ENCODE measurements around the gene PPP2R1B. TPM values are rescaled to one million over a fixed set of nuclear protein-coding genes. Genes with fewer than 3 reads are reported as not detected.

PPP2R1B gene
- polyA plus RNA-seq, 3 donors from 2014 or later, result 12.0 to 20.3 (median 13.4) TPM

DNA sequence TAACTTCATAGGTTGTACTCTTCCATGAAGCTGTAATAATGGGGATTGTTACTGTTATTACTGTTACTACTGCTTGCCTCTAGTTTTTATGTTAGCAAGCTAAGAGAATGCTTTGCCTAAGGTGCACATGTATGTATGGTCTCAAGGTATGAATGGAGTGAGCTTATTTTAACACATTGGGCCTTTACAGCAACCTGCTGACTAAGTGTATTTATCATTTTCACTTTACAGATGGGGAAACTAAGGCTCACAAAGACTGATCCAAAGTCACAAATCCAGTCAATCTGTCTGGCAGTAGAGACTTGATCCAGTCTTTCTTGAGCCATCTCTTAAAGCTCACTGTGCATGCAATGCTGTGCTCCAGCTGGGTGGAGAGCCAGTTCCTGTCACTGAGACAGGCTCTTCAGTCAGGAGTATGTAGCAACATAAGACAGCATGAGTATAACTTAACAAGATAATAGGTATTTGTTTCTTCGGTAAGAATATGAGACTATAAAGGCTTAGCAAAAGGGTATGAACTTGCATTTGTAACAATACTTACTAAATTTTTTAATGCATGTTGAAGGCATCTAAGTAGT is 66.5 kb downstream of the PPP2R1B start:
- peaks cover 4 to 14% (median 7%) of the 10 kb centered on the region in 3 donors for H3K36me3 Mint-ChIP-seq
- peaks cover 14 to 15% of the 10 kb centered on the region in 2 donors for H3K4me1 Mint-ChIP-seq
- H3K4me3 Mint-ChIP-seq, result no peak overlapping the region
- H3K27me3 Mint-ChIP-seq (ENCODE audit: low read depth in 3 of 3), result no peaks in the 10 kb centered on the region
- H3K27ac Mint-ChIP-seq, result no peak overlapping the region
- no peak for DNase-seq
- H3K9me3 Mint-ChIP-seq, result no peaks in the 10 kb centered on the region

DNA sequence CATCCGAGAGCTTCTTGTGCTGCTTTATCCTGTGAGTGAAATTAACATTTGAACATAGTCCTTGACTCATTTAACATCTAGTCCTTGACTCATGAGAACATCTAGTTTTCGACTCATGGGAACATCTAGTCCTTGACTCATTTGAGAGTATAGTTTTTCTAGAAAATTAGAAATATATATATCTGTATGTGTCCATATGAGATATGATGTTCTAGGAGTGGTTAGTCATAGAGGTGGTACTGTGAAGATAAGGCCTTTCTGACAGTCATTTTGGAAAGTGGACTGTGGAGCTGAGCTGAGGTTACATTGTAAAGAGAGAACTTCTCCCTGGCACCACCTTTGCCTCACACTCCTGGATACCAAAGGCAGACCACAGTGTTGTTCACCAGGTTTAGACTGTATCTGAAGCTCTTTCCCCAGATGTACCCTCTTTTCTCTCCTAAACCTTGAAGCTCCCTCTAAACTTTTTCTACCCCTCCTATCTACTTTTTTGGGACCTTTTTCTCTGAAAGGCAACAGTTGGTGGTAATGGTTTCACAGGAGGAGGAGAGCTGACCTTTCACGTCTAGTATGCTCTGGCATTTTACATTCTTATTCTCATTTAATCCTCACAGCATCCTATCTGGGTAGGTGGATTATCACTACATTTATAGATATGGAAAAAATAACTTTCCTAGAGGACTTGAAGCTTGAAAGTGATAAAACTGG is 67.2 kb downstream of the PPP2R1B start:
- Mint-ChIP-seq H3K4me1 (peaks cover 14 to 15% of the 10 kb centered on the region in 2 donors), H3K27ac (no peak overlapping the region), H3K27me3 (ENCODE audit: low read depth in 3 of 3) (no peaks in the 10 kb centered on the region), H3K9me3 (no peaks in the 10 kb centered on the region), H3K36me3 (peaks cover 4 to 14% (median 10%) of the 10 kb centered on the region in 3 donors), H3K4me3 (no peak overlapping the region)
- DNase-seq, result no peak

DNA sequence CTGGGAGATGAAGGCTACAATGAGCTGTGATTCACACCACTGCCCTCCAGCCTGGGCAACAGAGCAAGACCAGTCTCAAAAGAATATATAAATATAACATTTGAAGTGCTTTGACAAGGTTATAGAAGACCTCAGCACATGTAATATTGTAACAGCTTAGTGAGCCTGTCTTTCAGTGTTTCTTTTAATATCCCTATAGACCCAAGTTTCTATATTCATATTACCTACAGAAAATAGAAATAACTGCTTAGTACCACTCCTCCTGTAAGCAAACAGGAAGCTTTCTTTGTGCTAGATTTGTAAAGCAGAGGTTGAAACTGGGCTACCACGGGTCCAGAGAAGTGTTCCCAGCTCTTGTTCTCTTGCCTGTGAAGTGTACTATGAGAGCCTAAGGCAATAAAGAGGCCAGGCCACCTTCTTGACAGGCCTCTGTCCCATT is 68.2 kb downstream of the PPP2R1B start:
- DNase-seq, result no peak
- Mint-ChIP-seq H3K4me3 (no peak overlapping the region), H3K9me3 (no peaks in the 10 kb centered on the region), H3K4me1 (peaks cover 14 to 15% of the 10 kb centered on the region in 2 donors), H3K27ac (no peak overlapping the region), H3K27me3 (ENCODE audit: low read depth in 3 of 3) (no peaks in the 10 kb centered on the region), H3K36me3 (peaks cover 0 to 9% (median 5%) of the 10 kb centered on the region in 3 donors)

DNA sequence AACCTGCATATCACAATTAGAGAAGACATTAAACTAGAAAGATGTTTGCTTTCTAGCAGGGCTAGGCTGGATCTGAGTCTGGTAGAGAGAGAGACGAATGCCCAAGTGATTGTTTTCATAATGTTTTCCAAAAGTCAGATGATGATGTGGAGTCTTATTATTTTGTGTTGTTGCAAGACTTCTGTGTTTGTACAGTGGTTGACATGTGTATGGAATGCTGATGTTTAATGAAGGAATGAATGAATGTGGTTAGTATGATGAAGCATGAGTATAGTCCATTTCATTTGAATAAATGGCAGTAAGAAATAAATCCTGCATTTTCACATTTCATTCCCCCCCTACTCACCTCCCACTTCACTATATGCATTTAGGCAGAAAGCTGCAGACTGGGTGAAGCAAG is 69.6 kb downstream of the PPP2R1B start:
- Mint-ChIP-seq H3K36me3 (peaks cover 0 to 9% (median 5%) of the 10 kb centered on the region in 3 donors), H3K9me3 (no peaks in the 10 kb centered on the region), H3K4me1 (peaks cover 14 to 15% of the 10 kb centered on the region in 2 donors), H3K27ac (peak overlapping the region in 1 of 6 donors; percentile 7), H3K27me3 (ENCODE audit: low read depth in 3 of 3) (no peaks in the 10 kb centered on the region), H3K4me3 (no peak overlapping the region)
- no peak for DNase-seq

DNA sequence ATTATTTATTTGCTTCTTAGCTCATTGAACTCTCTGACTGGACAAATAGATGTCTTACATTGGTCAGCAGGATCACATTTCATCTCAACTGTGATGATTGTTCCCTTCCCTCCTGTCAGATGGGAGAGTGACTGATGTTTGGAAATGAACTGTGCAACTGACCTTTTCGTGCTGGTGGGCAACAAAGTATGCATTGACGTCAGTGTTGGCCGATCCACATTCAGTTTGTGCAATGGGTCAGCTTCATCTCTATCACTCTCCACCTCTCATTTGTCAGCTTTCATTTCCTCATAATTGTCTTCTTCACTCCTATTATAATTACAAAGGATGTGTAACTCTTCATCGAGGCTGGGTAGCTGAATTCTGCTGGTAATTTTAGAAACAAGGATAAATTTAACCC is 71.3 kb downstream of the PPP2R1B start:
- H3K27me3 Mint-ChIP-seq (ENCODE audit: low read depth in 3 of 3), result no peaks in the 10 kb centered on the region
- H3K4me1 Mint-ChIP-seq, result peaks cover 7% of the 10 kb centered on the region in 2 donors
- no peak overlapping the region for H3K27ac Mint-ChIP-seq
- DNase-seq, result no peak
- peaks cover 4 to 16% (median 5%) of the 10 kb centered on the region in 3 donors for H3K36me3 Mint-ChIP-seq
- no peak overlapping the region for H3K4me3 Mint-ChIP-seq
- no peaks in the 10 kb centered on the region for H3K9me3 Mint-ChIP-seq

DNA sequence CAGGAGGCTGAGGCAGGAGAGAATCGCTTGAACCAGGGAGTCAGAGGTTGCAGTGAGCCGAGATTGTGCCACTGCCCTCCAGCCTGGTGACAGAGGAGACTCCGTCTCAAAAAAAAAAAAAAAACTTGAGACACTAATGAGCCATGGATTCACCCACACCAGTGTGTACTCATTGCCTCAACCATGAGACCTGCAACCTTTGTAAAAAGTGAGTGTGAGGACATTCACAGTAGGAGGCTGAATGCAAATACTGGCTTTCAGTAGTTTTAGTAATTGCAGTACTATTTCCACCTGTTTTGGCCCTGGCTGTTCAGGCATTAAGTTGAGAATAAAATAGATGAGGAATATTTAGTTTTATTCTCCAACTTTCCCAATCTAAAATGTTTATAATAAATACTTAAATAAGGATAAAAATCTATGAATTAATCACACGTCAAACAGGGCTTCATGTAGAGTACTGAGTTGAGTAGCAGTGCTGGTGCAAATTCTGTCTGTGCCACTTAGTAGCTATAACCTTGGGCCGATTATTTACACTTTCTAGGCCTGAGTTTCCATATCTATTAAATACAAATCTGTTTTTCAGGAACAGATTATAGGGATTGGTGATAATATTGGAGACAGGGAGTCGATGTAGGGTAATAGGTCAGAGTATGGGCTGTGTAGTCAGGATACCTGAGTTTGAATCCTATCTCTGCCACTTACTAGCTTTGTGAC is 72.8 kb downstream of the PPP2R1B start:
- no peak for DNase-seq
- peaks cover 7 to 27% (median 16%) of the 10 kb centered on the region in 3 donors for H3K36me3 Mint-ChIP-seq

DNA sequence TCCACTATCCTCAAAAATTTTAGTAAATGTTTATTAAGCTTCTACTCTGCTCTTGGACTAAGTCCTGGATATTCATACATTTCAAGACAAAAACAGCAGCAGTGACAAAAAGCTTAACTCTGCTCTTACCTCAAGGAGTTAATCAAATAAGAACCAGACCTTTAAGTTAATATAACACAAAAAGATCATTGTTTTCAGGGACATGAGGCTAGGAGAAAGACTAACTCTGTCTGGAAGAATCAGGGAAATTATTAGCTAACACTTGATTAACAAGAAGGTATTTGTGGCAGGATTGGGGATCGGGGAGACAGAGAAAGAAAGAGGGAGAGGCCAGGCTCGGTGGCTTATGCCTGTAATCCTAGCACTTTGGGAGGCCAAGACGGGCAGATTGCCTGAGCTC is 74.4 kb downstream of the PPP2R1B start:
- H3K9me3 Mint-ChIP-seq, result no peaks in the 10 kb centered on the region

More for the DNA sequence above, 72.8 kb downstream of the PPP2R1B start:
- Mint-ChIP-seq H3K9me3 (no peaks in the 10 kb centered on the region), H3K4me3 (no peak overlapping the region), H3K27ac (no peak overlapping the region), H3K4me1 (no peaks in the 10 kb centered on the region), H3K27me3 (ENCODE audit: low read depth in 3 of 3) (no peaks in the 10 kb centered on the region)

DNA sequence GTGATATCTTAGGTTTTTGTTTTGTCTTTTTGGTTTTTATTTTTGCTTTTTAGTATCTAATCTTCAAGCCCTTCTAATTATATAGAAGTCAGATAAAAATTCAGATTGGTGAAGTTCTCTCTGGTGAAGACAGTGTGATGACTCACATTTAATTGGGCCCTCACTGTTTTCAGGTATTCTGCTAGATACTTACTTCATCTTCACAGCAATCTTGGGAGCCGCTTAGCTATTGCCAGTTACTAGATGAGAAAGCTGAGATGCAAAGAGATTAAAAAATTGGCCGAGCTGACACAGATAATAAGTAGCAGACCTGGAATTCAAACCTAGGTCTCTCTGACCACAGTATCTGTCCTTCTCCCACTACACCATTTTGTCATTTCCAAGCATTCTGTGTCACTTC is 75.0 kb downstream of the PPP2R1B start:
- H3K4me1 Mint-ChIP-seq, result no peaks in the 10 kb centered on the region
- no peak overlapping the region for H3K27ac Mint-ChIP-seq
- peaks cover 12 to 36% (median 18%) of the 10 kb centered on the region in 3 donors for H3K36me3 Mint-ChIP-seq
- H3K27me3 Mint-ChIP-seq (ENCODE audit: low read depth in 3 of 3), result no peaks in the 10 kb centered on the region
- DNase-seq, result no peak
- no peak overlapping the region for H3K4me3 Mint-ChIP-seq
- no peaks in the 10 kb centered on the region for H3K9me3 Mint-ChIP-seq

More for the DNA sequence above, 74.4 kb downstream of the PPP2R1B start:
- Mint-ChIP-seq H3K4me3 (no peak overlapping the region), H3K27me3 (ENCODE audit: low read depth in 3 of 3) (no peaks in the 10 kb centered on the region), H3K4me1 (no peaks in the 10 kb centered on the region), H3K36me3 (peaks cover 12 to 33% (median 18%) of the 10 kb centered on the region in 3 donors), H3K27ac (peak overlapping the region in 1 of 6 donors; percentile 46)
- DNase-seq, result no peak

DNA sequence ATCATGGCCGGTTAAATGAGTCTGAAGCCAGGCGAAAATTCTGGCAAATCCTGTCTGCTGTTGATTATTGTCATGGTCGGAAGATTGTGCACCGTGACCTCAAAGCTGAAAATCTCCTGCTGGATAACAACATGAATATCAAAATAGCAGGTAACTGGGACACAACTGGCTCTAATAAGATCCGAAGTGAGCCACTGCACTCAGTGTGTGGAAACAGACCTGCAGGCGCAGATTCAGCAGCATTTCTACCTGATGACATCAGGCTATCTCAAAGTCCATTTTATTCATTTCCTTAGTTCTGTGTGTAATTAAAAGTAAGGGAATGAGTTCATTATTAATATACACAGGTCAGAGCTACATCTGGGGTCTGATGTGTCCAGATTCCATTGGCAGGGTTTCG is 78.2 kb downstream of the PPP2R1B start:
- H3K9me3 Mint-ChIP-seq, result no peaks in the 10 kb centered on the region
- no peak overlapping the region for H3K27ac Mint-ChIP-seq
- H3K4me1 Mint-ChIP-seq, result no peaks in the 10 kb centered on the region

DNA sequence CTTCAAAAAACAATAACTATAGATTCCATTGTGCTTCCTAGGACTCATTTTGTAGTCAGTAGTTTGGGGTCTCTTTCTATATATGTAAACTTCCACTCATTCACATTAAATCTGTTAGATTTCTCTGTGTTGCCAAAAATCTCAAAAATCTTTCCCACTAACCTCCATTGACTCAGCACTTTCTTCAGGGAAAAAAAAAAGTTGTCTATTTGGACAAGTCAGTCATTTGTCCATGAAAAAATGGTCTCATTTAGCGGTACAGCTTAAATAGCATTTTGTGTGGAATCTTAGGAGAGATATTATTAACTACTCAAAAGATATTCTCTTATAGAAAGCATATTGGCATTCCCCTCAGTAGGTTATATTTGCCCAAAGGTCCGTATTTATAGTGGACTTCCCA is 81.9 kb downstream of the PPP2R1B start:
- Mint-ChIP-seq H3K36me3 (peaks cover 11 to 24% (median 15%) of the 10 kb centered on the region in 3 donors), H3K4me3 (no peak overlapping the region), H3K27me3 (ENCODE audit: low read depth in 3 of 3) (peaks cover 0 to 2% (median 0%) of the 10 kb centered on the region in 3 donors), H3K27ac (no peak overlapping the region), H3K9me3 (no peaks in the 10 kb centered on the region), H3K4me1 (no peaks in the 10 kb centered on the region)
- DNase-seq, result no peak

More for the DNA sequence above, 78.2 kb downstream of the PPP2R1B start:
- DNase-seq, result no peak
- no peak overlapping the region for H3K4me3 Mint-ChIP-seq
- peaks cover 0 to 2% (median 0%) of the 10 kb centered on the region in 3 donors for H3K27me3 Mint-ChIP-seq (ENCODE audit: low read depth in 3 of 3)
- H3K36me3 Mint-ChIP-seq, result peaks cover 13 to 37% (median 19%) of the 10 kb centered on the region in 3 donors

DNA sequence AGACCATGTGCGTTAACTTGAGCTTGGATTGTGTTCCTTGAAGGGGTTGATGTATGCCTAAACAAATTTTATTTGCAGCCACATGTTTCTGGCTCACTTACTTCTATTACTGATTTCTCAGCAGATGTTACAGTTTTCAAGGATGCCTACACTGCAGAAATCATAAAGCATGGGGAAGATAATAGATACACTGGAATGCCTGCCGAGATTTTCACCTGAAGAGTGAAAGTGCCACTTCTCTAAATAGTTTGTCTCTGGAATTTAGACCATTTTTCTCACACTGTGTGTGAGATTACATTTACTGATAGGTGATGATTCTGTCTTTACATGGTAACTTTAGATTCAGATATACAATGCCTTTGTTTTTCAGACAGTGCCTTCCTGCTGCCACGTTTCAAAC is 82.4 kb downstream of the PPP2R1B start:
- no peak overlapping the region for H3K4me3 Mint-ChIP-seq
- DNase-seq, result no peak
- H3K27ac Mint-ChIP-seq, result no peak overlapping the region
- peaks cover 0 to 2% (median 0%) of the 10 kb centered on the region in 3 donors for H3K27me3 Mint-ChIP-seq (ENCODE audit: low read depth in 3 of 3)
- H3K4me1 Mint-ChIP-seq, result no peaks in the 10 kb centered on the region
- H3K9me3 Mint-ChIP-seq, result no peaks in the 10 kb centered on the region
- peaks cover 7 to 20% (median 15%) of the 10 kb centered on the region in 3 donors for H3K36me3 Mint-ChIP-seq

DNA sequence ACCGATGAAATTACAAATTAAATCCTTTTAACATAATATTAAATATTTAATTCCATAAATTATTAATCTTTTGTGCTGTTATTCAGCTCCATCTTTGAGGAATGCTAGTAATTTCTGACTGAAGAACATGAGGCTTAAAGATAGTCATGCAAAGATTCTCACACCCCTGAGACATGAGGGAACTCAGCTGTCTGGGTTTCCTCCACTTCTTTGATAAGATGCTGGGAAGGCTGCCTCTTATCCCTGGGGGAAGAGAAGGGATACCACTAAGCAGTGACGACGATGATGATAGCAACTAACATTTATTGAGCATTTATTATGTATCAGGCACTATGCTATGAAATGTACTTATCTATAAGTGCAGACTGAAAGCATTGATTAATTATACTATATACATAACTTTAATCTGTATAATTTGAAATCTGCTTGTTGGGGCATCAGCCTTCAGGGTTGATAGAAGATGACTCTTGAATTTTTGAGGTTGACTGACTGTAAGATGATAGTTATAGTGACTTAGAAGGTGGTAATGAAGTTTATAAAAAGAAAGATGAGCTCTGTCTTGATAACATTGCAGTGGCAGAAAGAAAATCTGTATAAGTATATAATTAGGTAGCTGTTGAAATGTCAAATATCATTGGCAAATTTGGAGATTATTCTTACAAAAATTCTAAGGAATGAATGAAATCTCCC is 85.6 kb downstream of the PPP2R1B start:
- Mint-ChIP-seq H3K4me1 (no peaks in the 10 kb centered on the region), H3K27ac (no peak overlapping the region), H3K4me3 (no peak overlapping the region), H3K27me3 (ENCODE audit: low read depth in 3 of 3) (peaks cover 0 to 2% (median 0%) of the 10 kb centered on the region in 3 donors), H3K9me3 (no peaks in the 10 kb centered on the region), H3K36me3 (peaks cover 10 to 21% (median 17%) of the 10 kb centered on the region in 3 donors)
- DNase-seq, result no peak
